Measurements from ENCODE around the gene ZNF804B.

Gene ZNF804B

DNA sequence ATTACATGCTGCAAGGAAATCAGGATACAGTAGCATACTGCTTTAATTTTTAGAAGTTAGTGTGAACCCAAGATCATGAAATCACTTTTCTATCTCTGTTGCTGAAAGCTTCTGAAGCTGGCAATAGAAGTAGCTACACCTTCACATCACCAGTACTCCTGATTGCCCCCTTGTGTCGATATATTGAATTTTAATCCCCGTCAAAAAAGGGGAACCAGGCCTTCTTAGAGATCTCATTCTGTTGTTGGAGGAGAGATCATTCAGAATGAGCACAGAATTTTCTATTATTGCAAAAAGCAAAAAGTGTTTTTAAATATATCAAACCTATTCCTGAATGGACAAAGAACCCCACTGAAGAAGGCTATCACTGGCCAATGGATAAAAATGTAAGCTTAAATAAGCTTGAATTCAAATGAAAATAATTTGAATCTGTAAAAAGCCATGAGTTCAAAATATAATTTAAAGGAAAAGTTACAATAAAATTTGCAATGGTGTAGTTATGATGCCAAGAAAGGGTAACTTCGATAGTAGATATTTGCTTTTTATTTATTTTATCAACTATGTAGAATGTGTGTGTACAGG is 75.7 kb downstream of the ZNF804B start:
- no peak for DNase-seq (ENCODE audit: low spot score)

DNA sequence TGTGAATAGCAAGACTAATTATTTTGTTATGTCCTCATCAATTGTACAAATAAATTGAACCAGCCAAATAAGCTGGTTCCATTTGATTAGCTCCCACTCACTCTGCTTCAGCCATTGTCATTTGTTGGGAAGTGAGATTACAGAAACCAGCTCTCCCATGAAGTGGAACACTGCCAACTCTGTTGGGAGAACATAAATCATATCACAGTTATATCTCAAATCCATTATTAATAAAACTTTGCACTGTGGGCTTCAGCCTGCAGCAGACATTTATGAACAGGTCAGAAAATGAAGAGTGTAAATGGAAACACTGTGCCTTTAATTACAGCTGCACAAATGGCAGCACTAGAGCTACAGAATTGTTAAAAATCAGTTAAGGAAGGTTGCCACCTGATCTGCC is 82.7 kb downstream of the ZNF804B start:
- no peak for DNase-seq (ENCODE audit: low spot score)

DNA sequence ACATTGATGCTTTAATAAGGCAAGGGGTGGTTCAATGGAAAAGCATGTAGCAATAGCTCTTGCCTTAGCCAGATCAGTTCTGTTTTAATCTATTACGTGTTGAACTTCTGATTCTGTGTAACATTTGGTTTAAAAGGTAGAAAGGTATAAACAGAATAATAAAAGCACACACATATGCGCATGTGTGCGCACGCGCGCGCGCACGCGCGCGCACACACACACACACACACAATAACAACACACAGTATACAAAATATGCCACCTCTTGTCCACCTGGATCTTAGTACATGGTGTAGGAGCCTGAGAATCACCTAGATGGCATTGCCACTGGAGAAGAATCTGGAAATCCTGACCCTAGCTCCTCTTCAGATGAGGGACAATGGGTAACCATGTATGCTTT is 85.6 kb downstream of the ZNF804B start:
- DNase-seq (ENCODE audit: low spot score) = no peak

DNA sequence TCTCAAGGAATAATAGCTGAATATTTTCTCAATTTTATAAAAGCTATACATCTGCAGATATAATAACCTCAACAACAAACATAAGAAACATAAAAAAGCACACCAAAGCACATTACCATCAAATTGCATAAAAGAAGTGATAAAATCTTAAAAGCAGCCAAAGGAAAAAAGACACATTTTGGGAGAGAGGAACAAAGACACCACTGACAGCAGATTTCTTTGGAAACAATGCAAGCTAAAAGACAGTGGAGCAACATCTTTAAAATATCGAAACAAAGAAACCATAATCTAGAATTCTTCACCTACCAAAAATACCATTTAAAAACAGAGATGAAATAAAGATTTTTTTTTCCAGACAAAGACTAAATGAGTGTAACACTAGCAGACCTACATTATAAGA is 91.7 kb downstream of the ZNF804B start:
- no peak for DNase-seq (ENCODE audit: low spot score)

DNA sequence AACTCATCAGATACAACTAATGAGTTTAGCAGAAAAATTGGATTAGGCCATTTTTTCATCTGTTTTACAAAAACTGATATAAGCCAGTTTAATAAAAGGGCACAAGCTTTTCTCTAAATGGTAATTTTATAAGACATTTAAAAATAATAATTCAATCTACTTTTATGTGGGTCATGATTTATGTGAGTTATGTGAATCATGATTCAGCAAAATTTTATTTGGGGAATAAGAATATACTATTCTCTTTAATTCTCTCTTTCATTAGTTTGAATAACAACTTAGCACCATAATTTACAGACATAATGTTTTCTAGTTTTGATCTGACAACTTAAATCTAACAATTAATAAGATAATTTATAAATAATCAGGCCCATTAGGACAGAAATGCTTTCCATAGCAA is 99.8 kb downstream of the ZNF804B start:
- DNase-seq (ENCODE audit: low spot score) = no peak

DNA sequence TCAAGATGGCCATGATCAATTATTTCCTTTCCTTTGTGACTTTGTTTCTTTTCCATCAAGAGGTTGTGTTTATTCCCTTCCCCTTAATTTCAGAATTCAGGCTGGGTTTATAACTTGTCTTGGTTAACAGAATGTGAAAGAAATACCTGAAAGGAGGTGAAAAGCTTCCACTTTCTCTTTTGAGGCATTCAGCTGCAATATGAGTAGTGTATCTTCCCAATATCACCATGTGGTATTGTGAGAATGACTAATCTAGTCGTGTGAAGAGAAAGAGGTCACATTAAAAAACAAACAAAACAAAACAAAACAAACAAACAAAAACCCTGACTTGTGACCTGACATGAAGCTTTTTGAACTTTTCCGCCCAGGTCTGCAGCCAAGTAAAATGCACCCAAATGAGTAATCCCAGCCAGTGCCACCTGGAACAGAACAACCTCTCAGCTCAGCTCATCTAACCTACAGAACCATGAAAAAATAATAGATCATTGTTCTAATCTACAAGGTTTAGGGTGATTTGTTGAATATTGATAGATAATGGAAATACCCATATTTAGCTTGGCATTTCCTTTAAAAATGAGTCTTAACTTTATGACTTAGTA is 106.9 kb downstream of the ZNF804B start:
- DNase-seq (ENCODE audit: low spot score) = no peak

GRCh38 chr7:88867158-88867557 is 107.7 kb downstream of the ZNF804B start:
- no peak for DNase-seq (ENCODE audit: low spot score)

DNA sequence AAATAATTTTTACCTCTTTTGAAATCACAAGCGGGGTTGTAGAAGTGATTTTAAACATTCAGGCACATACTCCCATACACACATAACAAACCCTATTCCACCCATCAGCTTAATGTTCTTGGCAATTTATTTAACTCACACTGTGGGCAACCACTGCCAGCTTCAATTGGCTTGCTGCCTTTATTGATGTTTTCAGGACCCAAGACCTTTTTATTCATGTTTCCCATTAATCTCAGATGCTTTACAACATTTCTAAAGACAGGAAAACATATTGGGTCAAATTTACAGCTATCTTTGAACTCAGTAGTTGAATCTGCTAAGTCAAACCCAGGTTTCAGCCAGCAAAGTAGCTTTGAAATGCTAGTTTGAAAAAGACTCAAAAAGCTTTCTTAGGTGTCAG is 109.0 kb downstream of the ZNF804B start:
- DNase-seq (ENCODE audit: low spot score) = no peak

GRCh38 chr7:88881136-88881535 is 121.6 kb downstream of the ZNF804B start:
- no peak for DNase-seq (ENCODE audit: low spot score)

DNA sequence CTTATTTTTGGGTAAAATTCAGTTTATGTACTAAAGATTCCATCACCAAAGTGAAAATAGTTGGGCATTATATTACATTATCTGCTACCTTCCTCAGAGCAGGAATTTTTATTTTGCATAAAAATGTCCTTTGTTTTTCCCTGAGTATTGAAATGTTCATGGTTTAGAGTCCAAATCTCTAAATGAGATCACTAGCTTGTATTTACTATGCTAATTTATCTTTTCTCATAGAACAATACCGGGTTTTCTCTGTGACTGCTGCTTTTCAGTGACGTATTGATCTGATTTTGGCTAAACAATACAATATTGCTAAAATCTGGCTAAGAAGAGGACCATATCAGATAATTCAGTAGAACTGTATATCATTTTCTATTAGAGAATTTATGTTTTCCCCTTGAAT is 125.6 kb downstream of the ZNF804B start:
- no peak for DNase-seq (ENCODE audit: low spot score)

DNA sequence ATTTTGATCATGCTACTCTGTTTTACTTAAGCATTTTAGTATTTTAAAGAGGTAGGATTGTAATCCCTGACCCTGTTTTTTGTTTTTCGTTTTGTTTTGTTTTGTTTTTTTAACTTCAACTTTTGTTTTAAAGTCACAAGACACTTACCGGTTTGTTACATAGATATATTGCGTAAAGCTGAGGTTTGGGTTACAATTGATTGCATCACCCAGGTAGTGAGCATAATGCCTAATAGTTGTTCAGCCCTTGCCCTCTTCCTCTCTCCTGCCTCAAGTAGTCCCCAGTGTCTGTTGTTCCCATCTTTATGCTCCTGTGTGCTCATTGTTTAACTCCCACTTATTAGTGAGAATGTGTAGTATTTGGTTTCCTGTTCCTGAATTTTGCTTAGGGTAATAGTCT is 129.2 kb downstream of the ZNF804B start:
- DNase-seq (ENCODE audit: low spot score) = no peak

- no peak for DNase-seq (ENCODE audit: low spot score)
Observed at GRCh38 chr7:88910516-88910915, 151.0 kb downstream of the ZNF804B start.

GRCh38 chr7:88912852-88913251 is 153.4 kb downstream of the ZNF804B start:
- DNase-seq (ENCODE audit: low spot score) = no peak

- DNase-seq (ENCODE audit: low spot score) = no peak
Observed at GRCh38 chr7:88915615-88916014, 156.1 kb downstream of the ZNF804B start.

DNA sequence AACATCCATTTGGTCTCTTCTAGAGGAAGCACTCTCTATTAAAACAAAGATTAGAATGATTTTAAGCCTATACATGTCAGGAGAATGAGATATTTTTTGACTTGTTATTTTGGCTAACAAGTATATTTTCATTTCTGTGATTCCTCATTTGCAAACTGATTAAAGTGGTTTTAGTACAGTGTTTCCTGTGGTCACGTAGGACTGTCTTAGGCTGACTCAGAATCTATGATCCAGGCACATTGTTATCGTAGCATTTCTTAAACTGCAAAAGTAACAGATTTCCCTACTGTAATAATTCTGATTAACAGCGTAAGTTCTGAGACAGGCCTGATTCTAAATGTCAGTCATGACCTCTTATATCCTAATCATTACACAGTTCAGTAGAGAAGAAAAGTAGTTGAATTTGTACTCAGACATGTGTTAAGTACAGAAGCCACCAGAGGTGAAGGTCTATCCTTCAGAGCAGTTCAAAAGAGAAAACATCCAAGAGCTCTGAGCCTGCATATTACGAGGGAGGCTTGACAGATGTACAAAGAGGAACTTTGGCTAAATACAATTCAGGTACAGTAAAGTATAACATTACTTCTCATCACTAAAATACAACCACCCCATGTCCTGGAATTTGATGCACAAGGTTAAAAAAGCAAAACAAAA is 160.1 kb downstream of the ZNF804B start:
- no peak for DNase-seq (ENCODE audit: low spot score)

GRCh38 chr7:88922944-88923343 is 163.4 kb downstream of the ZNF804B start:
- DNase-seq (ENCODE audit: low spot score) = no peak

DNA sequence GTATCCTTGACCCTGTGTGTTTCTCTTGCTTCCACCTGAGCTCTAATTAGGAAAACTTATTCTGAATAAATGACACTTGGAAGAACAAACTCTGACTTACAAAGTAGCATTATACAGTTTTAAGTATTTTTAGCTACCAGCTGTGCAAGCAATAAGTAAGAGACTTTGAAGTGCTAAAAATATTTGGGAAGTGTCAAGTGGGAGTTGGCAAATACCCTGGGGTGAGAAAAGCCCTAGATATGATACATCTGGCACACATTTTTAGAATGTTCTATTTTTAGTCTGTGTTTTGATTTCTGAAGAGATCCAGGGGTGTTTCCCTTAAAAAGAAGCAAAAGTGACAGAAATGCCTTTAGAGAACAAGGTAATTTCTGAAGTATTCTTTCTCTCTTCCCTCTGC is 168.8 kb downstream of the ZNF804B start:
- DNase-seq (ENCODE audit: low spot score) = no peak

DNA sequence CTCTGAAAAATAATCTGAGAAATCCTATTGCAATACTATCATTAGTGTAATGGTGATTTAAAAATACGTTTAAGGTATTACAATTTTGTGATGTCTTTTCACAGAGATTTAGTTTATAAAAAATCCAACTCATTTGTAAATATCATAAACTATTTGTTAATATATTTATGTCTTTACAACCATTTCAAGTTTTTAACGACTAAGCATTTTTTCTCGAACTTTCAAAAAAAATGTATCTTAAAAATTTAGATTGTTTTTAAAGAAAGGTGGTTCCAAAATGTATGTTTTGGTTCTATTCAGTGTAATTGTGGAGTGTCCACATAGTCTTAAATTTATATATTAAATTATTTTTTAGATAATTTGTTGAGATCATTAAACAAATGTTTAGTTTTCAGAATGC is 170.2 kb downstream of the ZNF804B start:
- no peak for DNase-seq (ENCODE audit: low spot score)

DNA sequence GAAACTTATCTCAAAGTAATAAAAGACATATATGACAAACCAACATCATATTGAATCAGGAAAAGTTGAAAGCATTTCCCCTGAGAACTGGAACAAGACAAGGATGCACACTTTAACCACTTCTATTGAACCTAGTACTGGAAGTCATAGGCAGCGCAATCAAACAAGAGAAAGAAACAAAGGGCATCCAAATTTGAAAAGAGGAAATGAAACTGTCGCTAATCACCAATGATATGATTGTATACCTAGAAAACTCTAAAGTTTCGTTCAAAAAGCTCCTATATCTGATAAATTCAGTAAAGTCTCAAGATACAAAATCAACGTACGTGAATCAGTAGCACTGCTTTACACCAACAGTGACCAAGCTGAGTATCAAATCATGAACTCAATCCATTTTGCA is 173.8 kb downstream of the ZNF804B start:
- no peak for DNase-seq (ENCODE audit: low spot score)

DNA sequence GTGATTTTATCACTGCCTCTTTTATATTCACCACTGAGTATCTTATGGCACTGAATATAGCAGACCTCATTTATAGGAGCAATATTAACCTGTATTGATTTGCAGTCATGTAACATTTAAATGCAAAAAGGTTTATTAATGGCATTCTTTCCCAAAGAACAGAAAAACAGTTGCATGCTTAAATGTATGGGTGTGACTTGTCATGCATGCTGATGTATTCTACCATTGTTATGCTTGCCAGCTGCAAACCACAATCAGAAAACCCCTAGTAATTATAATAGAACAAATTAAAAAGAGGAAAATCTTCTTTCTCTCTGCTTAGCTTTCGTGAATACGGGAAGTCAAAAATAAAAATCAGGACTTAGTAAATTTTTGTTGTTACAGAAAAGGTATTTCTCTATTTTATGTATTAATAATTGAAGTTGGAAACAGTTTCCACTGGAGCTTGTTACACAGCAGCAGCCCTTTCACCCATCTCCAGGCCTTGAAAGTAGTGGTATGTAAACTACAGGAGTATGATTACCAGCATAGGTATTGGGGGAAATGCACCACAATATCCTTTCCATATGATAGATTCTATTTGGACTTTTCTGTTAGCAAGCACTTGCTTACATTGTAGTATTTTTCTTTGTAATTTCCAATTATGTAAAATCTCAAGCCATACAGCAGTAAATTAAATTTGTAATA is 183.5 kb downstream of the ZNF804B start:
- DNase-seq (ENCODE audit: low spot score) = no peak

GRCh38 chr7:88951826-88952225 is 192.3 kb downstream of the ZNF804B start:
- DNase-seq (ENCODE audit: low spot score) = no peak

- no peak for DNase-seq (ENCODE audit: low spot score)
Observed at GRCh38 chr7:88964418-88964817, 204.9 kb downstream of the ZNF804B start.

GRCh38 chr7:88965371-88965770 is 205.9 kb downstream of the ZNF804B start:
- DNase-seq (ENCODE audit: low spot score) = no peak
